GM19452 (cell line): Measurements from ENCODE around the gene PIP5K1C.

Source experiments
- ATAC-seq: cut with Tn5 transposase; IDR thresholded peaks from one replicate; pipeline ENCODE4 v1.9.1; 2021; ENCODE audit not compliant: unreplicated experiment

Gene PIP5K1C

GRCh38 chr19:3694361-3695123 is 5.7 kb downstream of the PIP5K1C start:
- ATAC-seq, result no peak

- ATAC-seq, result no peak
Measured at GRCh38 chr19:3693025-3693925, 7.0 kb downstream of the PIP5K1C start.

GRCh38 chr19:3692141-3693024 is 7.9 kb downstream of the PIP5K1C start:
- ATAC-seq, result no peak

GRCh38 chr19:3691726-3692125 is 8.5 kb downstream of the PIP5K1C start:
- no peak for ATAC-seq

- ATAC-seq, result no peak
Measured at GRCh38 chr19:3691372-3691716, 8.9 kb downstream of the PIP5K1C start.

- no peak for ATAC-seq
Measured at GRCh38 chr19:3690551-3691371, 9.5 kb downstream of the PIP5K1C start.

- ATAC-seq, result no peak
Measured at GRCh38 chr19:3687774-3688706, 12.2 kb downstream of the PIP5K1C start.

- no peak for ATAC-seq
Measured at GRCh38 chr19:3687393-3687773, 12.9 kb downstream of the PIP5K1C start.

- no peak for ATAC-seq
Measured at GRCh38 chr19:3684817-3685410, 15.4 kb downstream of the PIP5K1C start.

- ATAC-seq, result no peak
Measured at GRCh38 chr19:3684054-3684816, 16.0 kb downstream of the PIP5K1C start.

- ATAC-seq, result no peak
Measured at GRCh38 chr19:3683405-3684053, 16.7 kb downstream of the PIP5K1C start.

- no peak for ATAC-seq
Measured at GRCh38 chr19:3682741-3683404, 17.4 kb downstream of the PIP5K1C start.

GRCh38 chr19:3682286-3682685 is 18.0 kb downstream of the PIP5K1C start:
- no peak for ATAC-seq

GRCh38 chr19:3680939-3681338 is 19.3 kb downstream of the PIP5K1C start:
- ATAC-seq, result no peak

GRCh38 chr19:3679581-3679980 is 20.7 kb downstream of the PIP5K1C start:
- no peak for ATAC-seq

GRCh38 chr19:3679138-3679537 is 21.1 kb downstream of the PIP5K1C start:
- no peak for ATAC-seq

GRCh38 chr19:3678188-3678587 is 22.1 kb downstream of the PIP5K1C start:
- ATAC-seq, result no peak
